ENCODE results near the gene ZFYVE21. TPM values are rescaled to one million over a fixed set of nuclear protein-coding genes. Genes with fewer than 3 reads are reported as not detected.
A peak's percentile ranks its signal among the peaks of the same experiment; 100 is the strongest.

Gene ZFYVE21
- total and polyA plus RNA-seq, 9 donors, result 75.6 to 111 (median 83.1) TPM

GRCh38 chr14:103699261-103699661, 16.3 kb upstream of the ZFYVE21 start:
- TF ChIP-seq EP300 (IDR thresholded peaks at IDR 0.05), result no peak
- TF ChIP-seq POLR2A (IDR thresholded peaks at IDR 0.05), result no peak
- no peak for TF ChIP-seq CTCF (IDR thresholded peaks at IDR 0.05)
- Histone ChIP-seq H3K9me3 (no peaks in the 10 kb centered on the region), H3K4me3 (no peak overlapping the region), H3K36me3 (no peaks in the 10 kb centered on the region), H3K27me3 (no peaks in the 10 kb centered on the region), H3K27ac (no peak overlapping the region), H3K4me1 (ENCODE audit: insufficient read depth) (peaks cover 26% of the 10 kb centered on the region)
- WGBS, 3 donors, result 86 to 97% (median 90%) methylated on average over 16 to 17 of the region's 17 CpGs
- intact Hi-C loops (cut with DNase I), result no loop called here
- DNase-seq, result no peak

GRCh38 chr14:103699901-103700752, 15.5 kb upstream of the ZFYVE21 start:
- no peak for TF ChIP-seq POLR2A (IDR thresholded peaks at IDR 0.05)
- TF ChIP-seq EP300 (IDR thresholded peaks at IDR 0.05), result no peak
- Histone ChIP-seq H3K36me3 (no peaks in the 10 kb centered on the region), H3K9me3 (no peaks in the 10 kb centered on the region), H3K4me3 (no peak overlapping the region), H3K27ac (no peak overlapping the region), H3K4me1 (ENCODE audit: insufficient read depth) (peaks cover 30% of the 10 kb centered on the region), H3K27me3 (no peaks in the 10 kb centered on the region)
- no peak for DNase-seq
- intact Hi-C loops (cut with DNase I), result no loop called here
- 78 to 84% (median 83%) methylated on average over 20 to 25 of the region's 25 CpGs for WGBS, 3 donors

GRCh38 chr14:103700753-103701490, 14.7 kb upstream of the ZFYVE21 start:
- 79 to 84% (median 83%) methylated on average over 19 to 21 of the region's 21 CpGs for WGBS, 3 donors

GRCh38 chr14:103702095-103702494, 13.5 kb upstream of the ZFYVE21 start:
- no peaks in the 10 kb centered on the region for H3K27me3 ChIP-seq
- WGBS, 3 donors, result 71 to 87% (median 80%) methylated on average over 5 of the region's 5 CpGs
- no peak for DNase-seq
- no peaks in the 10 kb centered on the region for H3K9me3 ChIP-seq
- no peak for TF ChIP-seq CTCF (IDR thresholded peaks at IDR 0.05)
- no peak for TF ChIP-seq POLR2A (IDR thresholded peaks at IDR 0.05)
- no peak for TF ChIP-seq EP300 (IDR thresholded peaks at IDR 0.05)
- no peak overlapping the region for H3K4me3 ChIP-seq
- no peak overlapping the region for H3K27ac ChIP-seq
- no peaks in the 10 kb centered on the region for H3K36me3 ChIP-seq
- intact Hi-C loops (cut with DNase I), result no loop called here
- H3K4me1 ChIP-seq (ENCODE audit: insufficient read depth), result peaks cover 26% of the 10 kb centered on the region

More at GRCh38 chr14:103700753-103701490, 14.7 kb upstream of the ZFYVE21 start:
- no peak overlapping the region for H3K27ac ChIP-seq
- H3K36me3 ChIP-seq, result no peaks in the 10 kb centered on the region
- H3K27me3 ChIP-seq, result no peaks in the 10 kb centered on the region
- no peaks in the 10 kb centered on the region for H3K9me3 ChIP-seq
- H3K4me1 ChIP-seq (ENCODE audit: insufficient read depth), result peaks cover 32% of the 10 kb centered on the region
- H3K4me3 ChIP-seq, result no peak overlapping the region
- intact Hi-C loops (cut with DNase I), result no loop called here
- TF ChIP-seq CTCF (IDR thresholded peaks at IDR 0.05), result no peak
- peak in 1 of 5 donors; percentile 37 for DNase-seq

Data from ovary (tissue), 9 donors.